Measurements from ENCODE around the gene PRSS33. TPM values are rescaled to one million over a fixed set of nuclear protein-coding genes. Genes with fewer than 3 reads are reported as not detected.

Gene PRSS33
- total and polyA plus RNA-seq, 9 donors: not detected

DNA sequence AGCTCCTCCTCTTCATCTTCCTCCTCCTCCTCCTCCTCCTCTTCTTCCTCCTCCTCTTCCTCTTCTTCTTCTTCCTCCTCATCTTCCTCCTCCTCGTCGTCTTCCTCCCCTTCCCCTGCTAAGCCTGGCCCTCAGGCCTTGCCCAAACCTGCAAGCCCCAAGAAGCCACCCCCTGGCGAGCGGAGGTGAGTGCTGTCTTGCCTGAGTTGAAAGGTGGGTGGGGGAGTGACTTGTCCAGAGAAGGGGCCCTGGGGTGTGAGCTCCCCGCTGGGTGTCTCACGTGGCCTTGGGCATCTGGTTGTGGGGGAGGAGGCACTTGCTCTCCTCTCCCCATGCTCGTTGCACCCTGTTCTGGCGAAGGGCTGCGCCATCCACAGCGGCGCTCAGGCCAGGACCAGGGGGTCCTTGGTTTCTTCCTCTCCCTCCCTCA lies 18.2 kb downstream of the PRSS33 start:
- no peak overlapping the region for H3K4me3 ChIP-seq (ENCODE audit: low read length)
- peaks cover 23% of the 10 kb centered on the region for H3K4me1 ChIP-seq (ENCODE audit: control insufficient read depth, insufficient read depth, low read length)
- H3K27me3 ChIP-seq (ENCODE audit: control insufficient read depth, insufficient read depth, low read length): no peaks in the 10 kb centered on the region
- peaks cover 7% of the 10 kb centered on the region for H3K9me3 ChIP-seq (replicated peaks; ENCODE audit: control insufficient read depth, low read depth, low read length)
- H3K36me3 ChIP-seq (ENCODE audit: control insufficient read depth, insufficient read depth, low read length): peaks cover 96% of the 10 kb centered on the region
- DNase-seq: no peak
- no peak overlapping the region for H3K27ac ChIP-seq (ENCODE audit: low read length)
- WGBS (ENCODE audit: insufficient coverage): 78% methylated on average over 5 of the region's 11 CpGs

DNA sequence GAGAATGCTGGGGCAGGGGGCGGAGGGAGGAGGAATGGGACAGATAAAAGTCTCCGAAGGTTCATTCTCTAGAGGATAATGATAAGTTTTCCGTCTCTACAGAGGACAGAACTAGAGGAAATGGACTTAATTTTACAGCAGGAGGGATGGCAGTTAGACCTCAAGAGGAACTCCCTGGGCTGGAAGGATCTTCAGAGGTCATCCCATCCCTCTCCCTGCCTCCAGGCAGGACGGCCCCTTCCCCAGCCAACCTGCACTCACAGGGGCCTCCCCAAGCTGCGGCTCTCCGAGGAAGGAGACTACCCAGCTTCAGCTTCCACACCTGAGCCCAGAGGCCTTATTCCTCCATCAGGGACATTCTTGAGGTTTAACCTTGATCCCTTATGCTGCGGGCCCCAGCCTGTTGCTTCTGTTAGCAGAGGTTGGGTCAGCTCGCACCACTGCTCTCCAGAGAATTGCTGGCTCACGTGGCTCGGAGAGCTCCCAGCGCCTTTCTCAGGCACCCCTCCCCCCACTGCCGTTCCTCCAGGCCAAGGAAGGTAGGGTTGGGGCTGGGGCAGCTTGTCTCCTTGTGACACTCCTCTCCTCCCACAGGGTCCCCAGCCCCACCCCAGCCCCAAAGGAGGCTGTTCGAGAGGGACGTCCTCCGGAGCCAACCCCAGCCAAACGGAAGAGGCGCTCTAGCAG lies 18.8 kb downstream of the PRSS33 start:
- Histone ChIP-seq H3K4me3 (ENCODE audit: low read length) (no peak overlapping the region), H3K27ac (ENCODE audit: low read length) (no peak overlapping the region), H3K9me3 (replicated peaks; ENCODE audit: control insufficient read depth, low read depth, low read length) (peaks cover 7% of the 10 kb centered on the region), H3K36me3 (ENCODE audit: control insufficient read depth, insufficient read depth, low read length) (peaks cover 96% of the 10 kb centered on the region), H3K27me3 (ENCODE audit: control insufficient read depth, insufficient read depth, low read length) (no peaks in the 10 kb centered on the region), H3K4me1 (ENCODE audit: control insufficient read depth, insufficient read depth, low read length) (peaks cover 23% of the 10 kb centered on the region)
- WGBS (ENCODE audit: insufficient coverage): 65% methylated on average over 10 of the region's 17 CpGs
- no peak for DNase-seq

DNA sequence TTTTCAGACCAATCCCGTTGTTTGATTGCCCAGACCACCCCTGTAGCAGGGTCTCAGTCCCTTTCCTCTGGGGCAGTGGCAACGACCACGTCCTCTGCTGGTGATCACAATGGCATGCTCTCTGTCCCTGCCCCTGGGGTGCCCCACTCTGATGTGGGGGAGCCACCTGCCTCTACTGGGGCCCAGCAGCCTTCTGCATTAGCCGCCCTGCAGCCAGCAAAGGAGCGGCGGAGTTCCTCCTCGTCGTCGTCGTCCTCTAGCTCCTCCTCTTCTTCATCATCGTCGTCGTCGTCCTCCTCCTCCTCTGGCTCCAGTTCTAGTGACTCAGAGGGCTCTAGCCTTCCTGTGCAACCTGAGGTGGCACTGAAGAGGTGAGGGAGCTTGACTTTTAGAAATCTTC lies 19.5 kb downstream of the PRSS33 start:
- Histone ChIP-seq H3K36me3 (ENCODE audit: control insufficient read depth, insufficient read depth, low read length) (peaks cover 96% of the 10 kb centered on the region), H3K27me3 (ENCODE audit: control insufficient read depth, insufficient read depth, low read length) (no peaks in the 10 kb centered on the region), H3K9me3 (replicated peaks; ENCODE audit: control insufficient read depth, low read depth, low read length) (peaks cover 7% of the 10 kb centered on the region), H3K4me3 (ENCODE audit: low read length) (no peak overlapping the region), H3K4me1 (ENCODE audit: control insufficient read depth, insufficient read depth, low read length) (peaks cover 23% of the 10 kb centered on the region), H3K27ac (ENCODE audit: low read length) (no peak overlapping the region)
- DNase-seq: no peak
- 53% methylated on average over 10 of the region's 14 CpGs for WGBS (ENCODE audit: insufficient coverage)

DNA sequence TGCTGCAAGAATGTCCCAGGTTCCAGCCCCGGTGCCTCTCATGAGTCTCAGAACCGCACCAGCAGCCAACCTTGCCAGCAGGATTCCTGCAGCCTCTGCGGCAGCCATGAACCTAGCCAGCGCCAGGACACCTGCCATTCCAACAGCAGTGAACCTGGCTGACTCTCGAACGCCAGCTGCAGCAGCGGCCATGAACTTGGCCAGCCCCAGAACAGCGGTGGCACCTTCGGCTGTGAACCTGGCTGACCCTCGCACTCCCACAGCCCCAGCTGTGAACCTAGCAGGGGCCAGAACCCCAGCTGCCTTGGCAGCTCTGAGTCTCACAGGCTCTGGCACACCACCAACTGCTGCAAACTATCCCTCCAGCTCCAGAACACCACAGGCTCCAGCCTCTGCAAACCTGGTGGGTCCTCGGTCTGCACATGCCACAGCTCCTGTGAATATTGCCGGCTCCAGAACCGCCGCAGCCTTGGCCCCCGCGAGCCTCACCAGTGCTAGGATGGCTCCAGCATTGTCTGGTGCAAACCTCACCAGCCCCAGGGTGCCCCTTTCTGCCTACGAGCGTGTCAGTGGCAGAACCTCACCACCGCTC lies 20.1 kb downstream of the PRSS33 start:
- peaks cover 7% of the 10 kb centered on the region for H3K9me3 ChIP-seq (replicated peaks; ENCODE audit: control insufficient read depth, low read depth, low read length)
- no peak for DNase-seq
- peaks cover 99% of the 10 kb centered on the region for H3K36me3 ChIP-seq (ENCODE audit: control insufficient read depth, insufficient read depth, low read length)
- 76% methylated on average over 19 of the region's 19 CpGs for WGBS (ENCODE audit: insufficient coverage)
- H3K4me3 ChIP-seq (ENCODE audit: low read length): no peak overlapping the region
- no peaks in the 10 kb centered on the region for H3K27me3 ChIP-seq (ENCODE audit: control insufficient read depth, insufficient read depth, low read length)
- peaks cover 23% of the 10 kb centered on the region for H3K4me1 ChIP-seq (ENCODE audit: control insufficient read depth, insufficient read depth, low read length)
- H3K27ac ChIP-seq (ENCODE audit: low read length): no peak overlapping the region

DNA sequence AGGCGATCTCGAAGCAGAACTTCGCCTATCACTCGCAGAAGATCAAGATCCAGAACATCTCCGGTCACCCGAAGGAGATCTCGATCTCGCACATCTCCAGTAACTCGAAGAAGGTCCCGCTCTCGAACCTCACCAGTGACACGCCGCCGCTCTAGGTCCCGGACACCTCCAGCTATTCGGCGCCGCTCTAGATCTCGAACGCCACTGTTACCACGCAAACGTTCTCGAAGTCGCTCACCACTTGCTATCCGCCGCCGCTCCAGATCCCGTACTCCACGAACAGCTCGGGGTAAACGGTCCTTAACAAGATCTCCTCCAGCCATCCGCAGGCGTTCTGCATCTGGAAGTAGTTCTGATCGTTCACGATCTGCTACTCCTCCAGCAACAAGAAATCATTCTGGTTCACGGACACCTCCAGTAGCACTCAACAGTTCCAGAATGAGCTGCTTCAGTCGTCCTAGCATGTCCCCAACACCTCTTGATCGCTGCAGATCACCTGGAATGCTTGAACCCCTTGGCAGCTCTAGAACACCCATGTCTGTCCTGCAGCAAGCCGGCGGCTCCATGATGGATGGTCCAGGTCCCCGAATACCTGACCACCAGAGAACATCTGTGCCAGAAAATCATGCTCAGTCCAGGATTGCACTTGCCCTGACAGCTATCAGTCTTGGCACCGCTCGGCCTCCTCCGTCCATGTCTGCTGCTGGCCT lies 20.8 kb downstream of the PRSS33 start:
- H3K27me3 ChIP-seq (ENCODE audit: control insufficient read depth, insufficient read depth, low read length): no peaks in the 10 kb centered on the region
- no peak overlapping the region for H3K4me3 ChIP-seq (ENCODE audit: low read length)
- H3K27ac ChIP-seq (ENCODE audit: low read length): no peak overlapping the region
- H3K36me3 ChIP-seq (ENCODE audit: control insufficient read depth, insufficient read depth, low read length): peaks cover 100% of the 10 kb centered on the region
- WGBS (ENCODE audit: insufficient coverage): 94% methylated on average over 44 of the region's 44 CpGs
- DNase-seq: no peak
- peaks cover 19% of the 10 kb centered on the region for H3K4me1 ChIP-seq (ENCODE audit: control insufficient read depth, insufficient read depth, low read length)
- peaks cover 9% of the 10 kb centered on the region for H3K9me3 ChIP-seq (replicated peaks; ENCODE audit: control insufficient read depth, low read depth, low read length)

DNA sequence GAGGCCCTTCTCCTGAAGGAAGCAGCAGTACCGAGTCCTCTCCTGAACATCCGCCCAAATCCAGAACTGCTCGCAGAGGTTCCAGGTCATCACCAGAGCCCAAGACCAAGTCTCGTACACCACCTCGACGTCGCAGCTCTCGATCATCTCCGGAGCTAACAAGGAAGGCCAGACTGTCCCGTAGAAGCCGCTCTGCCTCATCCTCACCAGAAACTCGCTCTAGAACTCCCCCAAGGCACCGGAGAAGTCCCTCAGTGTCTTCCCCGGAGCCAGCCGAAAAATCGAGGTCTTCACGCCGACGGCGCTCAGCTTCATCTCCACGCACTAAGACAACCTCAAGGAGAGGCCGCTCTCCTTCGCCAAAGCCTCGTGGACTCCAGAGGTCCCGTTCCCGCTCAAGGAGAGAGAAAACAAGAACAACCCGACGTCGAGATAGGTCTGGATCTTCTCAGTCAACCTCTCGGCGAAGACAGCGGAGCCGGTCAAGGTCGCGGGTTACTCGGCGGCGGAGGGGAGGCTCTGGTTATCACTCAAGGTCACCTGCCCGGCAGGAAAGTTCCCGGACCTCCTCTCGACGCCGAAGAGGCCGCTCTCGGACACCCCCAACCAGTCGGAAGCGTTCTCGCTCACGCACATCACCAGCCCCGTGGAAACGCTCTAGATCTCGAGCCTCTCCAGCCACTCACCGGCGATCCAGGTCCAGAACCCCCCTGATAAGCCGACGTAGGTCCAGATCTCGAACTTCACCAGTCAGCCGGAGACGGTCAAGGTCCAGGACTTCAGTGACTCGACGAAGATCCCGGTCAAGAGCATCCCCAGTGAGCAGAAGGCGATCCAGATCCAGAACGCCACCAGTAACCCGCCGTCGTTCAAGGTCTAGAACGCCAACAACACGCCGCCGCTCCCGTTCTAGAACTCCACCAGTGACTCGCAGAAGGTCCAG lies 21.6 kb downstream of the PRSS33 start:
- H3K4me3 ChIP-seq (ENCODE audit: low read length): no peak overlapping the region
- H3K4me1 ChIP-seq (ENCODE audit: control insufficient read depth, insufficient read depth, low read length): peaks cover 15% of the 10 kb centered on the region
- H3K9me3 ChIP-seq (replicated peaks; ENCODE audit: control insufficient read depth, low read depth, low read length): peaks cover 9% of the 10 kb centered on the region
- peaks cover 98% of the 10 kb centered on the region for H3K36me3 ChIP-seq (ENCODE audit: control insufficient read depth, insufficient read depth, low read length)
- no peak overlapping the region for H3K27ac ChIP-seq (ENCODE audit: low read length)
- no peak for DNase-seq
- no peaks in the 10 kb centered on the region for H3K27me3 ChIP-seq (ENCODE audit: control insufficient read depth, insufficient read depth, low read length)
- 97% methylated on average over 72 of the region's 73 CpGs for WGBS (ENCODE audit: insufficient coverage)

DNA sequence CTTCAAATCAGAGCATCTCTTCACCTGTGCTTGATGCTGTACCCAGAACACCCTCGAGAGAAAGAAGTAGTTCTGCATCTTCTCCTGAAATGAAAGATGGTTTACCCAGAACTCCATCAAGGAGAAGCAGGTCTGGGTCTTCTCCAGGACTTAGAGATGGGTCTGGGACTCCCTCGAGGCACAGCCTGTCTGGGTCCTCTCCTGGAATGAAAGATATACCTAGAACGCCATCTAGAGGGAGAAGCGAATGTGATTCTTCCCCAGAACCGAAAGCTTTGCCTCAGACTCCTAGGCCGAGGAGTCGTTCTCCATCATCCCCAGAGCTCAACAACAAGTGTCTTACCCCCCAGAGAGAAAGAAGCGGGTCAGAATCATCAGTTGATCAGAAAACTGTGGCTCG lies 22.6 kb downstream of the PRSS33 start:
- WGBS (ENCODE audit: insufficient coverage): 92% methylated on average over 3 of the region's 9 CpGs

DNA sequence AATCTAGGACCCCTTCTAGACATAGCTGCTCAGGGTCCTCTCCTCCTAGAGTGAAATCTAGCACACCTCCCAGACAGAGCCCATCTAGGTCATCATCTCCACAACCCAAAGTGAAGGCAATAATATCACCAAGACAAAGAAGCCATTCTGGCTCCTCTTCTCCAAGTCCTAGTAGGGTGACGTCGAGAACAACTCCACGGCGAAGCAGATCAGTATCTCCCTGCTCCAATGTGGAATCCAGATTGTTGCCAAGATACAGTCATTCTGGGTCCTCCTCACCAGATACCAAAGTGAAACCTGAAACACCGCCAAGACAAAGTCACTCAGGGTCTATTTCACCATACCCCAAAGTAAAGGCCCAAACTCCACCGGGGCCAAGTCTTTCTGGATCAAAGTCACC lies 24.2 kb downstream of the PRSS33 start:
- peaks cover 95% of the 10 kb centered on the region for H3K36me3 ChIP-seq (ENCODE audit: control insufficient read depth, insufficient read depth, low read length)
- H3K27me3 ChIP-seq (ENCODE audit: control insufficient read depth, insufficient read depth, low read length): no peaks in the 10 kb centered on the region
- H3K4me3 ChIP-seq (ENCODE audit: low read length): no peak overlapping the region
- peaks cover 8% of the 10 kb centered on the region for H3K4me1 ChIP-seq (ENCODE audit: control insufficient read depth, insufficient read depth, low read length)
- WGBS (ENCODE audit: insufficient coverage): 97% methylated on average over 6 of the region's 6 CpGs
- H3K27ac ChIP-seq (ENCODE audit: low read length): no peak overlapping the region
- DNase-seq: no peak
- H3K9me3 ChIP-seq (replicated peaks; ENCODE audit: control insufficient read depth, low read depth, low read length): peaks cover 9% of the 10 kb centered on the region

More for the DNA sequence above, 22.6 kb downstream of the PRSS33 start:
- H3K9me3 ChIP-seq (replicated peaks; ENCODE audit: control insufficient read depth, low read depth, low read length): peaks cover 9% of the 10 kb centered on the region
- H3K27ac ChIP-seq (ENCODE audit: low read length): no peak overlapping the region
- no peaks in the 10 kb centered on the region for H3K27me3 ChIP-seq (ENCODE audit: control insufficient read depth, insufficient read depth, low read length)
- H3K36me3 ChIP-seq (ENCODE audit: control insufficient read depth, insufficient read depth, low read length): peaks cover 95% of the 10 kb centered on the region
- no peak for DNase-seq
- no peak overlapping the region for H3K4me3 ChIP-seq (ENCODE audit: low read length)
- H3K4me1 ChIP-seq (ENCODE audit: control insufficient read depth, insufficient read depth, low read length): peaks cover 15% of the 10 kb centered on the region

DNA sequence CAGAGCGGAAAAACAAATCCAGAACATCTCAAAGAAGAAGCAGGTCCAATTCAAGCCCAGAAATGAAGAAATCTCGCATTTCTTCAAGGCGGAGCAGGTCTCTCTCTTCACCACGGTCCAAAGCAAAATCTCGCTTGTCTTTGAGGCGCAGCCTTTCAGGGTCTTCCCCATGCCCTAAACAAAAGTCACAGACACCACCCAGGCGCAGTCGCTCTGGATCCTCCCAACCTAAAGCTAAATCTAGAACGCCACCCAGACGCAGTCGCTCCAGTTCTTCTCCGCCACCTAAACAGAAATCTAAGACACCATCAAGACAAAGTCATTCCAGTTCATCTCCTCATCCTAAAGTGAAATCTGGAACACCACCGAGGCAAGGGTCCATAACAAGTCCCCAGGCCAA lies 24.6 kb downstream of the PRSS33 start:
- WGBS (ENCODE audit: insufficient coverage): 98% methylated on average over 12 of the region's 13 CpGs
- Histone ChIP-seq H3K27ac (ENCODE audit: low read length) (no peak overlapping the region), H3K4me3 (ENCODE audit: low read length) (no peak overlapping the region), H3K9me3 (replicated peaks; ENCODE audit: control insufficient read depth, low read depth, low read length) (peaks cover 9% of the 10 kb centered on the region), H3K4me1 (ENCODE audit: control insufficient read depth, insufficient read depth, low read length) (peaks cover 8% of the 10 kb centered on the region), H3K36me3 (ENCODE audit: control insufficient read depth, insufficient read depth, low read length) (peaks cover 95% of the 10 kb centered on the region), H3K27me3 (ENCODE audit: control insufficient read depth, insufficient read depth, low read length) (no peaks in the 10 kb centered on the region)
- no peak for DNase-seq

All from muscle of leg (tissue), 11 donors.